HG03571 (cell line): Measurements from ENCODE around the gene NUP93.
"Not testable (repeated sequence)": the region's sequence is repeated elsewhere in the genome, so short reads cannot be mapped to it uniquely, and the experiment has no call there.

Experiments used
- ATAC-seq: cut with Tn5 transposase; IDR thresholded peaks from one replicate; pipeline ENCODE4 v1.9.1; 2021; ENCODE audit not compliant: unreplicated experiment

The NUP93 gene

GRCh38 chr16:56811602-56812001 lies 81.7 kb downstream of the NUP93 start:
- ATAC-seq, result not testable (repeated sequence)

GRCh38 chr16:56812884-56813283 lies 83.0 kb downstream of the NUP93 start:
- ATAC-seq, result no peak

- ATAC-seq, result no peak
These were observed 84.9 kb downstream of the NUP93 start for GRCh38 chr16:56814537-56815432.

GRCh38 chr16:56815721-56816120 lies 85.8 kb downstream of the NUP93 start:
- no peak for ATAC-seq

- ATAC-seq, result no peak
These were observed 87.1 kb downstream of the NUP93 start for GRCh38 chr16:56817056-56817455.

- ATAC-seq, result no peak
These were observed 88.0 kb downstream of the NUP93 start for GRCh38 chr16:56817938-56818337.

GRCh38 chr16:56823081-56823733 lies 93.3 kb downstream of the NUP93 start:
- ATAC-seq, result no peak

- no peak for ATAC-seq
These were observed 94.4 kb downstream of the NUP93 start for GRCh38 chr16:56824331-56824730.

- ATAC-seq, result no peak
These were observed 94.9 kb downstream of the NUP93 start for GRCh38 chr16:56824804-56825203.

GRCh38 chr16:56825826-56826225 lies 95.9 kb downstream of the NUP93 start:
- ATAC-seq, result no peak

- no peak for ATAC-seq
These were observed 98.7 kb downstream of the NUP93 start for GRCh38 chr16:56828647-56829046.

- no peak for ATAC-seq
These were observed 100.7 kb downstream of the NUP93 start for GRCh38 chr16:56830669-56831068.

GRCh38 chr16:56832768-56833167 lies 102.8 kb downstream of the NUP93 start:
- ATAC-seq, result no peak

GRCh38 chr16:56833243-56833970 lies 103.5 kb downstream of the NUP93 start:
- no peak for ATAC-seq

- ATAC-seq, result no peak
These were observed 105.4 kb downstream of the NUP93 start for GRCh38 chr16:56835320-56835719.

- ATAC-seq, result no peak
These were observed 106.7 kb downstream of the NUP93 start for GRCh38 chr16:56836410-56837230.

GRCh38 chr16:56838622-56839337 lies 108.9 kb downstream of the NUP93 start:
- ATAC-seq, result no peak

- no peak for ATAC-seq
These were observed 111.3 kb downstream of the NUP93 start for GRCh38 chr16:56841233-56841632.

GRCh38 chr16:56841659-56842058 lies 111.7 kb downstream of the NUP93 start:
- no peak for ATAC-seq

- ATAC-seq, result no peak
These were observed 112.2 kb downstream of the NUP93 start for GRCh38 chr16:56842133-56842532.
